ENCODE measurements around the gene R3HDM2. TPM values are rescaled to one million over a fixed set of nuclear protein-coding genes. Genes with fewer than 3 reads are reported as not detected.

Gene R3HDM2
- total and polyA plus RNA-seq, 2 donors from 2014 or later: 16.5 to 67.3 TPM

DNA sequence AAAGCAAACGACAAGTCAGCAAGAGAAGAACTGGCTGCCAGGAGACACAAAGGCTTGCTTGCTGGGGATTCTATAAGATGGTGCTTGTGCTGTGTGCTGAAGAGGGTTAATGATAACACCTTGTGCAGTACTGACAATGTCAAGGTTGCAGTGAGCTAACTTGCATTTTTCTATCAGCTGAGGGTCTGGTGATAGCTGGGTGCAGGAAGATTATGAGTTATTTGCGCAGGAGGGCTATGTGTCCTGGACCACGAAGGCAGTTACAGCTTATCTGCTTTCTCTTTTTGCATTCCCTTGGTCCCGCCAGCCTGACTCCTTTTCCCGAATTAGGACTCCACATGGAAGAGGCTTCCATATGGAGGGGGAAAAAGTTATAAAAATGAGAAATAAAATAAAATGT lies 42.4 kb downstream of the R3HDM2 start:
- intact Hi-C loops (cut with DNase I): no loop called here
- H3K27ac ChIP-seq (ENCODE audit: low read depth in 2 of 2, low read length in 2 of 2): no peak overlapping the region
- FAIRE-seq: no peak

DNA sequence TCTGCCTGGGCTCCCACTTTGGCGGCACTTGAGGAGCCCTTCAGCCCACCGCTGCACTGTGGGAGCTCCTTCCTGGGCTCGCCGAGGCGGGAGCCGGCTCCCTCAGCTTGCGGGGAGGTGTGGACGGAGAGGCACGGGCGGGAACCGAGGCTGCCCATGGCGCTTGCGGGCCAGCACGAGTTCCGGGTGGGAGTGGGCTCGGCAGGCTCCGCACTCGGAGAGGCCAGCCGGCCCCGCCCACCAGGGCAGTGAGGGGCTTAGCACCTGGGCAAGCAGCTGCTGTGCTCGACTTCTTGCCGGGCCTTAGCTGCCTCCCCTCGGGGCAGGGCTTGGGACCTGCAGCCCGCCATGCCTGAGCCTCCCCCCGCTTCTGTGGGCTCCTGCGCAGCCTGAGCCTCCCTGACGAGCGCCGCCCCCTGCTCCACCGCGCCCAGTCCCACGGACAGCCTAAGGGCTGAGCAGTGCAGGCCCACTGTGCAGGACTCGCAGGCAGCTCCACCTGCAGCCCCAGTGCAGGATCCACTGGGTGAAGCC lies 44.6 kb downstream of the R3HDM2 start:
- H3K9me3 ChIP-seq (ENCODE audit: control insufficient read depth in 2 of 3, insufficient read depth in 1 of 3, low read length in 3 of 3): no peaks in the 10 kb centered on the region
- DNase-seq: no peak
- no peaks in the 10 kb centered on the region for H3K36me3 ChIP-seq (ENCODE audit: control insufficient read depth in 2 of 3, insufficient read depth in 3 of 3, low read length in 3 of 3)
- no peak overlapping the region for H3K9ac ChIP-seq (ENCODE audit: low read length in 3 of 3)
- no peak for FAIRE-seq
- H3K4me1 ChIP-seq (ENCODE audit: control insufficient read depth in 2 of 3, insufficient read depth in 2 of 3, low read depth in 1 of 3, low read length in 3 of 3): peaks cover 0 to 6% (median 0%) of the 10 kb centered on the region in 3 donors
- no peaks in the 10 kb centered on the region for H3K27me3 ChIP-seq (ENCODE audit: control insufficient read depth, insufficient read depth, low read length)
- intact Hi-C loops (cut with DNase I): no loop called here
- H3K4me3 ChIP-seq (ENCODE audit: low read length in 3 of 3): no peak overlapping the region
- no peak for TF ChIP-seq CTCF (IDR thresholded peaks at IDR 0.05; ENCODE audit: borderline replicate concordance, extremely low read depth, insufficient read depth)
- no peak overlapping the region for H3K27ac ChIP-seq (ENCODE audit: low read depth in 2 of 2, low read length in 2 of 2)

More for the DNA sequence above, 42.4 kb downstream of the R3HDM2 start:
- no peak for TF ChIP-seq CTCF (IDR thresholded peaks at IDR 0.05; ENCODE audit: borderline replicate concordance, extremely low read depth, insufficient read depth)
- Histone ChIP-seq H3K27me3 (ENCODE audit: control insufficient read depth, insufficient read depth, low read length) (no peaks in the 10 kb centered on the region), H3K4me1 (ENCODE audit: control insufficient read depth in 2 of 3, insufficient read depth in 2 of 3, low read depth in 1 of 3, low read length in 3 of 3) (peaks cover 0 to 6% (median 0%) of the 10 kb centered on the region in 3 donors), H3K9ac (ENCODE audit: low read length in 3 of 3) (no peak overlapping the region), H3K9me3 (ENCODE audit: control insufficient read depth in 2 of 3, insufficient read depth in 1 of 3, low read length in 3 of 3) (no peaks in the 10 kb centered on the region), H3K4me3 (ENCODE audit: low read length in 3 of 3) (no peak overlapping the region), H3K36me3 (ENCODE audit: control insufficient read depth in 2 of 3, insufficient read depth in 3 of 3, low read length in 3 of 3) (peaks cover 0 to 2% (median 0%) of the 10 kb centered on the region in 3 donors)
- DNase-seq: no peak

- Histone ChIP-seq H3K36me3 (ENCODE audit: control insufficient read depth in 2 of 3, insufficient read depth in 3 of 3, low read length in 3 of 3) (no peaks in the 10 kb centered on the region), H3K9me3 (ENCODE audit: control insufficient read depth in 2 of 3, insufficient read depth in 1 of 3, low read length in 3 of 3) (no peaks in the 10 kb centered on the region), H3K27ac (ENCODE audit: low read depth in 2 of 2, low read length in 2 of 2) (no peak overlapping the region), H3K4me3 (ENCODE audit: low read length in 3 of 3) (no peak overlapping the region), H3K9ac (ENCODE audit: low read length in 3 of 3) (no peak overlapping the region), H3K4me1 (ENCODE audit: control insufficient read depth in 2 of 3, insufficient read depth in 2 of 3, low read depth in 1 of 3, low read length in 3 of 3) (peaks cover 0 to 6% (median 0%) of the 10 kb centered on the region in 3 donors), H3K27me3 (ENCODE audit: control insufficient read depth, insufficient read depth, low read length) (no peaks in the 10 kb centered on the region)
- intact Hi-C loops (cut with DNase I): no loop called here
- no peak for TF ChIP-seq CTCF (IDR thresholded peaks at IDR 0.05; ENCODE audit: borderline replicate concordance, extremely low read depth, insufficient read depth)
- FAIRE-seq: no peak
- no peak for DNase-seq
Observed at GRCh38 chr12:57385586-57385985, 45.3 kb downstream of the R3HDM2 start.

GRCh38 chr12:57384478-57384877 lies 46.4 kb downstream of the R3HDM2 start:
- H3K9me3 ChIP-seq (ENCODE audit: control insufficient read depth in 2 of 3, insufficient read depth in 1 of 3, low read length in 3 of 3): no peaks in the 10 kb centered on the region
- no peak overlapping the region for H3K27ac ChIP-seq (ENCODE audit: low read depth in 2 of 2, low read length in 2 of 2)
- TF ChIP-seq CTCF (IDR thresholded peaks at IDR 0.05; ENCODE audit: borderline replicate concordance, extremely low read depth, insufficient read depth): no peak
- no peak overlapping the region for H3K4me3 ChIP-seq (ENCODE audit: low read length in 3 of 3)
- FAIRE-seq: no peak
- no peak for DNase-seq
- no peak overlapping the region for H3K9ac ChIP-seq (ENCODE audit: low read length in 3 of 3)
- peaks cover 0 to 1% (median 0%) of the 10 kb centered on the region in 3 donors for H3K4me1 ChIP-seq (ENCODE audit: control insufficient read depth in 2 of 3, insufficient read depth in 2 of 3, low read depth in 1 of 3, low read length in 3 of 3)
- no peaks in the 10 kb centered on the region for H3K27me3 ChIP-seq (ENCODE audit: control insufficient read depth, insufficient read depth, low read length)
- no peaks in the 10 kb centered on the region for H3K36me3 ChIP-seq (ENCODE audit: control insufficient read depth in 2 of 3, insufficient read depth in 3 of 3, low read length in 3 of 3)
- intact Hi-C loops (cut with DNase I): no loop called here
